Activated T-helper 17 cell treated with anti-CD3 and anti-CD28 coated beads, Interleukin-2, amount 50 U/mL, for 72 hours (primary cell): ENCODE data around the gene PRKN. TPM values are rescaled to one million over a fixed set of nuclear protein-coding genes. Genes with fewer than 3 reads are reported as not detected.
"Not testable (repeated sequence)": the region's sequence is repeated elsewhere in the genome, so short reads cannot be mapped to it uniquely, and the experiment has no call there.

ENCODE experiments used
- ATAC-seq: fragments of 150-1000 bp; cut with Tn5 transposase; replicated peaks from 2 replicates; pipeline ENCODE4 v1.10.0; 2021; ENCODE audit warnings: mild to moderate bottlenecking, moderate library complexity
- H3K27ac Mint-ChIP-seq: one replicate; pipeline ENCODE4 v1.8.0; 2022; ENCODE audit warnings: mixed read lengths
- H3K27me3 Mint-ChIP-seq: one replicate; pipeline ENCODE4 v1.8.0; 2022; ENCODE audit warnings: mixed read lengths
- H3K36me3 Mint-ChIP-seq: one replicate; pipeline ENCODE4 v1.8.0; 2022; ENCODE audit warnings: low read depth, mild to moderate bottlenecking, mixed read lengths
- H3K4me1 Mint-ChIP-seq: one replicate; pipeline ENCODE4 v1.8.0; 2022; ENCODE audit warnings: mixed read lengths
- H3K4me3 Mint-ChIP-seq: one replicate; pipeline ENCODE4 v1.8.0; 2022; ENCODE audit warnings: mild to moderate bottlenecking, mixed read lengths
- H3K9me3 Mint-ChIP-seq: one replicate; pipeline ENCODE4 v1.8.0; 2022; ENCODE audit warnings: mixed read lengths
- total RNA-seq, 2 donors: library from RNA; stranded (reverse); gene quantifications; one replicate each; pipeline ENCODE4 v1.2.3, GENCODE V29; 2022

The PRKN gene
- total RNA-seq, 2 donors from 2014 or later, result 0.84 to 0.87 TPM

DNA sequence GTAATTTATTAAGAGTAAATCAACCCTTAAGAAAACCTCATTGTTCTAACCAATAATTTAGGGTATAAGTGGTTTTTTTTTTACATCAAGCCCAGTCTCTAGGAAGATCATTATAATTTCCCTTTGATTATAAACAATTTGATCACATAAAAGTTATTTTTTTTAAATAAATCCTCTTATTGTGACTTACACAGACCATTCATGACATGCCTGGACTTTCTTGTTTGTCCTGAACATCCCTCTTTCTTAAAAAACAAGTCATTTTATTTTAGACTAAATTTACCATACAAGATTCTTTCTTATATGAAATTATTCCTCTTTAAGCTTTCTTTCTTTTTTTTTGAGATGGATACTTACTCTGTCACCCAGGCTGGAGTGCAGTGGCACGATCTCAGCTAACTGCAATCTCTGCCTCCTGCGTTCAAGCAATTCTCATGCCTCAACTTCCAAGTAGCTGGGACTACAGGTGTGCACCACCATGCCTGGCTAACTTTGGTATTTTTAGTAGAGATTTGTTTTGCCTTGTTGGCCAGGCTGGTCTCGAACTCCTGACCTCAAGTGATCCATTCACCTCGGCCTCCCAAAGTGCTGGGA, 1400.1 kb downstream of the PRKN start:
- no peaks in the 10 kb centered on the region for H3K4me1 Mint-ChIP-seq
- H3K27ac Mint-ChIP-seq, result no peak overlapping the region
- peaks cover 3% of the 10 kb centered on the region for H3K9me3 Mint-ChIP-seq
- no peak overlapping the region for H3K4me3 Mint-ChIP-seq
- H3K27me3 Mint-ChIP-seq, result no peaks in the 10 kb centered on the region
- ATAC-seq, result no peak
- H3K36me3 Mint-ChIP-seq, result no peaks in the 10 kb centered on the region

DNA sequence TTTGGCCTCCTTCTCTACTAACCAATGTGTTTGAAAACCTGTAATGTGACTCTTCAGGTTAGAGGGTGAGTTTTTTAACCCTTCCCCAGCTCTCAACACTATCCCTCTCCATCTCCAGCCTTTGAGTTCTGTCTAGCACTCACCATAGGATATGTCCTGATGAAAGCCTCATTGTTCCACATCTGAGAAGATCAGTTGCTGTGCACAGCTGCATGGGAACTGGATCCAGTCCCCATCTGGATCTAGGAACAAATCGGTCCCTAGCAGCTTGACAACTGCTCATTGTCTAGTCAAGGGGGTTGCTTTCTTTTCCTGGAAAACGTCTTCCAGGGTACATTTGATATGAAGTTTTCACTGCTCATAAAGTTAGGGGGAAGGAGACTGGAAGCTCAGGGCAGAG, 1408.3 kb downstream of the PRKN start:
- Mint-ChIP-seq H3K9me3 (peaks cover 4% of the 10 kb centered on the region), H3K27me3 (peaks cover 2% of the 10 kb centered on the region), H3K27ac (no peak overlapping the region), H3K4me1 (no peaks in the 10 kb centered on the region), H3K4me3 (no peak overlapping the region), H3K36me3 (no peaks in the 10 kb centered on the region)
- no peak for ATAC-seq

- Mint-ChIP-seq H3K4me1 (no peaks in the 10 kb centered on the region), H3K36me3 (no peaks in the 10 kb centered on the region), H3K4me3 (no peak overlapping the region), H3K9me3 (peaks cover 4% of the 10 kb centered on the region), H3K27me3 (peaks cover 2% of the 10 kb centered on the region), H3K27ac (no peak overlapping the region)
- no peak for ATAC-seq
These were observed 1409.1 kb downstream of the PRKN start for GRCh38 chr6:161318456-161318855.

GRCh38 chr6:161316531-161316930, 1411.0 kb downstream of the PRKN start:
- no peaks in the 10 kb centered on the region for H3K36me3 Mint-ChIP-seq

DNA sequence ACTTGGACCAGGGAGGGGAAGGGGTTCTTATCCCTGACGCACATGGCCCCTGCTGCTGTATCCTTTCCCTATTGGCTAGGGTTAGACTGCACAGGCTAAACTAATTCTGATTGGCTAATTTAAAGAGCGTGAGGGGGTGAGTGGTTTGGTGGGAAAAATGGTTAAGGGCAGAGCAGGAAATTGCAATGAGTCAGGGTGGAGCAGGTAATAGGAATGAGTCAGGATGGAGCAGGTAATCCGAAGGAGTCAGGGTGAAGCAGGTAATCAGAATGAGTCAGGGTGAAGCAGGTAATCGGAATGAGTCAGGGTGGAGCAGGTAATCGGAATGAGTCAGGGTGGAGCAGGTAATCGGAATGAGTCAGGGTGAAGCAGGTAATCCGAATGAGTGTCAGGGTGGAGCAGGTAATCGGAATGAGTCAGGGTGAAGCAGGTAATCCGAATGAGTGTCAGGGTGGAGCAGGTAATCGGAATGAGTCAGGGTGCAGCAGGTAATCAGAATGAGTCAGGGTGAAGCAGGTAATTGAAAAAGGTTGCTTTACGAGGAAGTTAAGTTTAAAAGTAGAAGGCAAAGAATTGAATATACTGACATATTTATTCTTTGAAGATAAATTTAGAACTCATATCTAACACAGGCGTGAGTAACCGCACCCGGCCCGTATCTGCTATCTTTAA, 1412.2 kb downstream of the PRKN start:
- H3K4me3 Mint-ChIP-seq, ATAC-seq: not testable (repeated sequence)

More at GRCh38 chr6:161316531-161316930, 1411.0 kb downstream of the PRKN start:
- H3K4me1 Mint-ChIP-seq, result no peaks in the 10 kb centered on the region
- no peak overlapping the region for H3K4me3 Mint-ChIP-seq
- peaks cover 4% of the 10 kb centered on the region for H3K9me3 Mint-ChIP-seq
- ATAC-seq, result no peak
- H3K27me3 Mint-ChIP-seq, result peaks cover 7% of the 10 kb centered on the region
- H3K27ac Mint-ChIP-seq, result no peak overlapping the region

DNA sequence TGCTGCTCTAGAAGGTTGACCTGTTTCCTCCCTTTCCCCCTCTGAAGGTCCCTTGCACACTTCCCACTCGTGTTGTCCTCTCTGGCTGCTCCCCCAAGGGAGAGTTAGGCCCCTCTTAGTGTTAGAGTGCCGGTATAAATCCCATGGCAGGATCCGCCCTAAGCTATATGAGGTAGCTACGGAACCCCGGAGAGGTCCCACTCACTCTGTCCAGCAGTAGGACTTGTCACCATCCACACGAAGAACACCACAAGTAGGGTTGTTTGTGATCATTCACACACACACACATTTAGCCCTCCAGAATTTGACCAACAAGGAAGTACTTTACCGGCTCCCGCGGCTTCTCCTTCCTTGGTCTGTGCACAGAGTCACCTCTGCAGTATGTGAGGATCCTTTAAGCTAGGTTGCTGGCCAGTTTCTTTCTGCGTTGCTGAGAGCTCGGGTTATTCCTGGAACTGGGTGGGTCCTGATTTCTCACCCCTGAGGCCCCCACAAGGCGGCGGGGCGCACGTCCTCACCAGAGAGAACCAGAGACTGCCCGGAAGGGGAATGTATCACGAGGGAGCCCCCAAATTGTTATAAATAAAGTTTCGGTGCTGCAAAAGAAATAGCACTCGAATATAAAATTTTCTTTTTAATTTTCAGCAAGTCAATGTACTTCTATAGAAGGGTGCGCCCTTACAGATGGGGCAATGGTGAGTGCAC, 1412.9 kb downstream of the PRKN start:
- not testable (repeated sequence) for H3K4me3 Mint-ChIP-seq, H3K4me1 Mint-ChIP-seq, H3K36me3 Mint-ChIP-seq, ATAC-seq, H3K9me3 Mint-ChIP-seq, H3K27ac Mint-ChIP-seq, H3K27me3 Mint-ChIP-seq

More for the DNA sequence above, 1412.2 kb downstream of the PRKN start:
- H3K4me1 Mint-ChIP-seq, H3K36me3 Mint-ChIP-seq, H3K27me3 Mint-ChIP-seq, H3K27ac Mint-ChIP-seq, H3K9me3 Mint-ChIP-seq: not testable (repeated sequence)

DNA sequence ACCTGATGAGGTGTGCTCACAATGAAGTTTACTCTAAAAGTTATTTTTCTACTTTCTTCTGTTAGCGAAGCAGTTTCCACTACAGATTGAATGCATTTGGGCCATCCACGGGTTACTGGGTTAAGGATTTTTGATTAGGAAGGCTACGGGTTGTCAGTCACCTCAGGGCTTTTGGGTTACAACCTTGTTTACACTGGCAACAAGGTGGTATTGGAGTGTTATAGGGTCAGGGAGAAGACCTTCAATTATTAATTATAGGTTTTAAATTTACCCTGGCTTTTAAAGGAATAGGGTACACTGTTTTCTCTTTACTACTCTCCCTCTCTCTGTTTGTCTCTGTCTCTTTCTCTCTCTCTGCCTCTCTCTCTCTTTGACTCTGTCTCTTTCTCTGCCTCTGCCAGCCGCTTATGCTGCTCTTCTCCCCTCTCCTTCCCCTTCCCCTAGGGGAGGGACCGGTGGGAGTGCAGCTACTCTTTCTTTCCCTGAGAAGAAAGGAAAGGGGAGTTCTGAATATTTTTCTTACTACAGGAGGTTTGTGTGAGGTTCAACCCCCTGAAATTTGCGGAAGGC, 1413.5 kb downstream of the PRKN start:
- no peaks in the 10 kb centered on the region for H3K36me3 Mint-ChIP-seq
- no peak for ATAC-seq
- peaks cover 5% of the 10 kb centered on the region for H3K27me3 Mint-ChIP-seq
- no peak overlapping the region for H3K27ac Mint-ChIP-seq
- no peak overlapping the region for H3K4me3 Mint-ChIP-seq
- peaks cover 10% of the 10 kb centered on the region for H3K4me1 Mint-ChIP-seq
- H3K9me3 Mint-ChIP-seq, result peaks cover 4% of the 10 kb centered on the region

DNA sequence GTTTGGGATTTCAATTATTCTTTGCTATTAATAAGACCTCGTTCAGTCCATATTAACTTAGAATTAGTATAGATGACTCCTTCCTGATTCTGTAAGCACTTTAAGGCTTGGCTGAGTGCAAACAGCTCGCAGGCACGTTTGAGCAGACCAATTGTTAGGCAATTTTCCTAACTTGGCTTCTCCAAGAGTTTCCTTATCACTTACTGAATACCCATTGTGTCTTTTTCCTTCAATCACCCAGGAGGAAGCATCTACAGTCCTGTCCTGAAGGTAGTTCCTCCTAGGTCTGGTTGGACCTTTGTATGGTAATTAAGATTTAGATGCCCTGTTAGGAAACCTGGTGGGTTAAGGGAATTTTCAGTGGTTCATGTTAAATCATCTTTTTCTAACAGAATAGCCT, 1414.1 kb downstream of the PRKN start:
- H3K9me3 Mint-ChIP-seq, H3K27me3 Mint-ChIP-seq, ATAC-seq, H3K36me3 Mint-ChIP-seq, H3K27ac Mint-ChIP-seq, H3K4me3 Mint-ChIP-seq: not testable (repeated sequence)
- peaks cover 10% of the 10 kb centered on the region for H3K4me1 Mint-ChIP-seq

DNA sequence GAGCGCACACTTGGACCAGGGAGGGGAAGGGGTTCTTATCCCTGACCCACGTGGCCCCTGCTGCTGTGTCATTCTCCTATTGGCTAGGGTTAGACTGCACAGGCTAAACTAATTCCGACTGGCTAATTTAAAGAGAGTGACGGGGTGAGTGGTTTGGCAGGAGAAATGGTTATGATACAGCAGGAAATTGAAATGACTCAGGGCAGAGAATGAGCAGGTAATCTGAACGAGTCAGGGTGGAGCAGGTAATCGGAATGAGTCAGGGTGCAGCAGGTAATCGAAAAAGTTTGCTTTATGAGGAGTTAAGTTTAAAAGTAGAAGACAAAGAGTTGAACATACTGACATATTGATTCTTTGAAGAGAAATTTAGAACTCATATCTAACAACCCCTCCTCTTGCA, 1417.8 kb downstream of the PRKN start:
- not testable (repeated sequence) for H3K27me3 Mint-ChIP-seq, H3K9me3 Mint-ChIP-seq, H3K36me3 Mint-ChIP-seq
- Mint-ChIP-seq H3K27ac (peak overlapping the region; percentile 8), H3K4me1 (peaks cover 10% of the 10 kb centered on the region), H3K4me3 (peak overlapping the region; percentile 0)
- peak; percentile 97 for ATAC-seq

DNA sequence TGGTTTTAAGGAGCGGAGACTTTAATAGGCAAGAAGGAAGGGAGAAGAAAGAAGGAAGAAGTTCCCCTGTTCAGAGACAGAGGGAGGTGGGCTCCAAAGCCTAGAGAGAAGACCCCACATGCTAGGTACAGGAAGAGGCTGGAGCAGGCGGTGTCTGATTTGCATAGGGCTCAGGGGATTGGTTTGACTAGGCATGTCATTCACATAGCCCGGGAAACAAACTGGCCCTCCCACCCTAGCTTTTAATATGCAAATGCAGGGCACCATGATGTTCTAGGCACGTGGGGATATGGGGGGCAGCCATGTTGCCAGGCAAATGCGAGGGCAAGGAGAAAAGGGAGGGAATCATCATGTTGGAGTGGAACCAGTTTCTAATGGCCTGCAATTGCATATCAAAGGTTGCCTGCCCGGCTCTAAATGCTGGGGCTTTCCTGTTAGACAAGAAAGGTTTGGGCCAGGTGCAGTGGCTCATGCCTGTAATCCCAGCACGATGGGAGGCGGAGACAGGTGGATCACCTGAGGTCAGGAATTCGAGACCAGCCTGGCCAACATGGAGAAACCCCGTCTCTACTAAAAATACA, 1419.4 kb downstream of the PRKN start:
- H3K4me3 Mint-ChIP-seq, result no peak overlapping the region
- H3K27me3 Mint-ChIP-seq, result peaks cover 7% of the 10 kb centered on the region
- no peak for ATAC-seq
- H3K4me1 Mint-ChIP-seq, result peaks cover 14% of the 10 kb centered on the region
- H3K9me3 Mint-ChIP-seq, result no peaks in the 10 kb centered on the region
- no peak overlapping the region for H3K27ac Mint-ChIP-seq
- no peaks in the 10 kb centered on the region for H3K36me3 Mint-ChIP-seq

DNA sequence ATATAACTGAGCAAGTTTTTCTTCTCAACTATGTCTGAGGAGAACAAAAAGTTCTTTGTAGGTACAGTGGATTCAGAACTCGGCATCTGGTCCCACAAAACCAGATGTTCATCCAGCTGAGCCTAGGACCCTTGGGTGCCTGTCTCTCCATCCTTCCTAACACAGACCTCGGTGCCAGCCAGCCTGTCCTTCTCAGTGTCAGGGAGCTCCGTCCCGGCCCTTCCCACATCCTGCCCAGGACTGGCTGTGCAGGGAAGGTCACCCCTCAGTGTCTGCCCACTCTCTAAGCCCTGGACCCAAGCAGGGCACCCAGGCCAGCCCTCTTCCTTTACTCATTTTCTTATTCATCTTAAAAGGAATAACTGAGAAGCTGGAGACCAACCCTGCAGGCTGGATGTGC, 1421.7 kb downstream of the PRKN start:
- Mint-ChIP-seq H3K27me3 (peaks cover 3% of the 10 kb centered on the region), H3K4me3 (no peak overlapping the region), H3K9me3 (no peaks in the 10 kb centered on the region), H3K36me3 (no peaks in the 10 kb centered on the region), H3K4me1 (peaks cover 19% of the 10 kb centered on the region), H3K27ac (no peak overlapping the region)
- no peak for ATAC-seq

DNA sequence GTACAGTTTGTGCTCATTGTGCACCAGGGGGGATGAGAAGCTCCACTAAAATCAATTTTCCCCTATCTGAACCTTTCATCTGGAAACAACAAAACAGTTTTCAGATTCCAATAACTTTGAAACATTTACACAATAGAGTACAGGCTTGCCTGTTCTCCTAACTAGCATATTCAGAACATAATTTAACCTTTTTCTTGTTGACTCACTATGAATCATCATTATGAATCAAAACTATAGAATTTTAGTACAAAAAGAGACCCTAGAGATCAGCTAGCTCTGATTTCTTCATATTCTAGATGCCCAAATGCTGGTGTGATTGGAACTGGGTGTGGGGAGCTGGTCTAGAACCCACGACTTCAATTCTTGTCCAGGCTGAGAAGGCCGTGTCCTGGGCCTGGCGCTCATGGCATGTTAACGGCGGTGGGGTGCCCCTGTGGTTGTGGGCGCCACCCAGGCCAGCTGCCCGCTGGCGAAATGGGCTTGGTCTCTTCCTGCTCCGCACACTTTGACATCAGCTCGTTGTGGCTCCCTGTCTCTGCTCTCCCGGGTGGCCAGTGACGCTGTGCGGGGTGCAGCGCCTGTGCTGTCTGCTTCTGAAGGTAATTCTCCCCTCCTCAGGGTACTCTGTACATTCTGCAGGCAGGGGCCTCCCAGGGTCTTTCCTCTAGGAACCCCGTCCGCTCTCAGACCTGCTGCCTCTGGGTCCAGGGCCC, 1423.8 kb downstream of the PRKN start:
- ATAC-seq, result peak; percentile 35
- Mint-ChIP-seq H3K9me3 (no peaks in the 10 kb centered on the region), H3K27ac (peak overlapping the region; percentile 50), H3K4me1 (peaks cover 9% of the 10 kb centered on the region), H3K4me3 (no peak overlapping the region), H3K27me3 (peaks cover 3% of the 10 kb centered on the region), H3K36me3 (no peaks in the 10 kb centered on the region)

DNA sequence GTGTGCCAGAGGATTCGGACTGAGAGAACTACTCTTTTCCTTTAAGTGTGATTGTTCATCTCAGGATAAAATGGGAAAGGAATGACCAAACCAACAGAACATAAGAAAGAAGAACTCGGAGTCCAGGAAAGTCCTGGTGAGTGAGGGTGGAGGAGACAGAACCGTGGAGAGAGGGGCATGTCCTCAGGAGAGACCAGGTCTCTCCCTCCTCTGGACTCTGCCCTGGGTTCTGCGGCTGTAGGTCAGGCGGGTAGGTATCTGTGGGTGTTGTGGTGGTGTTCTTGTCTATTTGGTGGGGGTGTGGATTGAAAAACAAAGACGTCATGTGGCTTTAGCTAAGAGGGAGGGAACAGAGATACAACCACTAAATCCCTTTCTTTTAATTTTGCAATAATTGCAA, 1424.6 kb downstream of the PRKN start:
- Mint-ChIP-seq H3K27ac (no peak overlapping the region), H3K4me3 (no peak overlapping the region), H3K36me3 (no peaks in the 10 kb centered on the region), H3K4me1 (peaks cover 9% of the 10 kb centered on the region), H3K9me3 (no peaks in the 10 kb centered on the region), H3K27me3 (peaks cover 3% of the 10 kb centered on the region)
- no peak for ATAC-seq

DNA sequence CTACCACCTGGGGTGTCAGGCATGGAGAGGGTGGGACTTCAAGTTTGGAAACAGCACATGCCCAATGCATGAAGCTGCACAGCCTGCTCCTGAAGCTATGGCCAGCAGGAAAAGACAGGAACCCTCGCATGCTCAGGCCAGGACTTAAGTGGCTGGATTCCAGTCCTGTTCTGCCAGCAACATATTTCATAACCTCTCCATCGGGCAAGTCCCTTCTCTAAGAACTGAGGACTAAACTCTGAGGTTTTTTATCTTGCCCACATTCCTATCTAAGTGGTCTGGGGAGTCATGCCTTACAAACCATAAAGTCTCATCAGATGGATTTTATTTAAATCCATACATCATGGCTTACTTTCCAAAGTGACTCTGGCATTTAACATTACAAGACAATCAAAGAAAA, 1426.2 kb downstream of the PRKN start:
- no peak for ATAC-seq
- Mint-ChIP-seq H3K27me3 (peaks cover 3% of the 10 kb centered on the region), H3K4me1 (peaks cover 9% of the 10 kb centered on the region), H3K36me3 (no peaks in the 10 kb centered on the region), H3K4me3 (no peak overlapping the region), H3K9me3 (no peaks in the 10 kb centered on the region), H3K27ac (no peak overlapping the region)
